HepG2 (cell line): ENCODE measurements around the gene DENND2D. TPM values are rescaled to one million over a fixed set of nuclear protein-coding genes. Genes with fewer than 3 reads are reported as not detected.

Experiments used
- ATAC-seq: fragments of 200-7000 bp; cut with Tn5 transposase; 3 replicates; pipeline ENCODE4 v1.9.1; 2020; ENCODE audit warnings: mild to moderate bottlenecking, moderate library complexity
- BruUV-seq: library from RNA; stranded (reverse); fragments of 400-500 nt; replicated peaks from 2 replicates; lab custom pipeline; 2021; lab: Mats Ljungman, UMichigan
- CTCF ChIA-PET: fragments of 300-600 bp; formaldehyde crosslinking; extraction: SDS; loops from one replicate; lab custom pipeline; 2021; ENCODE audit warnings: low total read pairs, inconsistent platforms, low intra/inter-chr PET ratio; lab: Yijun Ruan, JAX
- POLR2A ChIA-PET: fragments of 350-600 bp; sonication (Branson Sonifier 250); formaldehyde crosslinking; loops from one replicate; lab custom pipeline; 2020; ENCODE audit warnings: antibody characterized with exemption, inconsistent platforms; lab: Yijun Ruan, JAX
- DNase-seq: peaks from one replicate; pipeline ENCODE4 v3.0.0-alpha.2; 2015; ENCODE audit warnings: low spot score
- FAIRE-seq: peaks from 3 replicates; lab custom pipeline; 2011; peaks lifted over from hg19 to GRCh38; lab: Jason Lieb, UNC
- H2AFZ ChIP-seq: one replicate; pipeline ENCODE4 v1.6.1; 2011; ENCODE audit warnings: low read length, inconsistent platforms
- H3K27ac ChIP-seq: fragments of 300-600 bp; 3 replicates; pipeline ENCODE4 v1.8.0; 2011; ENCODE audit warnings: mixed run types, mild to moderate bottlenecking, mixed read lengths, low read length, inconsistent platforms; ENCODE audit not compliant: insufficient read depth; ENCODE audit errors: extremely low read length
- H3K27me3 ChIP-seq, 2 experiments: fragments of 200-600 bp in 1 of 2; 2 replicates in 1 of 2; 3 replicates in 1 of 2; pipeline versions ENCODE4 v1.6.0 to v1.8.0; 2011; ENCODE audit warnings: low read length in 2 of 2, mild to moderate bottlenecking in 2 of 2, moderate library complexity in 2 of 2, inconsistent platforms in 1 of 2; ENCODE audit not compliant: insufficient read depth in 2 of 2, control insufficient read depth in 1 of 2
- H3K36me3 ChIP-seq, 2 experiments: fragments of 200-600 bp in 1 of 2; replicated peaks in 1 of 2; 2 replicates in 1 of 2; 3 replicates in 1 of 2; pipeline versions ENCODE4 v1.5.1 to v1.8.0; 2011; ENCODE audit warnings: low read length in 2 of 2, inconsistent platforms in 1 of 2; ENCODE audit not compliant: insufficient read depth in 2 of 2, control insufficient read depth in 1 of 2
- H3K4me1 ChIP-seq: 2 replicates; pipeline ENCODE4 v1.5.1; 2012; ENCODE audit warnings: low read length, inconsistent platforms; ENCODE audit not compliant: insufficient read depth
- H3K4me2 ChIP-seq: 2 replicates; pipeline ENCODE4 v1.6.0; 2011; ENCODE audit warnings: low read depth, low read length, inconsistent platforms
- H3K4me3 ChIP-seq, 3 experiments: fragments of 200-600 bp in 1 of 3; sonication (generic), shearing (Covaris generic) in 1 of 3; replicated peaks in 1 of 3; 2 replicates each; pipeline ENCODE4 v1.5.1; 2011 to 2016; ENCODE audit warnings: low read length in 3 of 3, inconsistent platforms in 2 of 3, low read depth in 2 of 3, mild to moderate bottlenecking in 2 of 3, control low read depth in 1 of 3, mixed read lengths in 1 of 3; ENCODE audit not compliant: insufficient read depth in 1 of 3
- H3K79me2 ChIP-seq: one replicate; pipeline ENCODE4 v1.6.1; 2011; ENCODE audit warnings: low read length, inconsistent platforms; ENCODE audit not compliant: insufficient read depth
- H3K9ac ChIP-seq: 2 replicates; pipeline ENCODE4 v1.6.0; 2011; ENCODE audit warnings: mild to moderate bottlenecking, low read depth, low read length, inconsistent platforms; ENCODE audit not compliant: insufficient read depth
- H3K9me3 ChIP-seq: 2 replicates; pipeline ENCODE4 v1.5.1; 2012; ENCODE audit warnings: mild to moderate bottlenecking, low read length
- H4K20me1 ChIP-seq: 2 replicates; pipeline ENCODE4 v1.6.0; 2011; ENCODE audit warnings: inconsistent platforms, mild to moderate bottlenecking, low read length, moderate library complexity; ENCODE audit not compliant: insufficient read depth
- IKZF4 ChIP-seq: sonication (generic); formaldehyde crosslinking; IDR thresholded peaks from 2 replicates; pipeline ENCODE4 v1.5.1; 2020; ENCODE audit warnings: borderline replicate concordance, mild to moderate bottlenecking, low read depth, missing genetic modification reagents; ENCODE audit errors: not compliant biosample characterization
- IRX3 ChIP-seq: sonication (generic); formaldehyde crosslinking; IDR thresholded peaks from 2 replicates; pipeline ENCODE4 v1.8.1; 2023; ENCODE audit warnings: mild to moderate bottlenecking, low read depth, missing genetic modification reagents, borderline replicate concordance
- KLF13 ChIP-seq: sonication (generic); formaldehyde crosslinking; IDR thresholded peaks from 2 replicates; pipeline ENCODE4 v1.4.0; 2020; ENCODE audit warnings: mild to moderate bottlenecking, missing genetic modification reagents
- POLR2A ChIP-seq, 2 experiments: IDR thresholded peaks; 2 replicates each; pipeline ENCODE4 v1.6.1; 2011; ENCODE audit warnings: low read depth in 2 of 2, low read length in 2 of 2, mild to moderate bottlenecking in 1 of 2, moderate library complexity in 1 of 2; ENCODE audit not compliant: insufficient read depth in 1 of 2
- ZC3H13 ChIP-seq: sonication (generic); formaldehyde crosslinking; IDR thresholded peaks from 2 replicates; pipeline ENCODE4 v1.8.1; 2023; ENCODE audit warnings: mild to moderate bottlenecking, missing genetic modification reagents, moderate library complexity
- ZNF329 ChIP-seq: sonication (generic); formaldehyde crosslinking; IDR thresholded peaks from 2 replicates; pipeline ENCODE4 v1.9.0; 2021; ENCODE audit warnings: low read depth, mild to moderate bottlenecking, missing genetic modification reagents
- WGBS: methylation state at CpG from one replicate; pipeline ENCODE4 v1.1.6; 2017; ENCODE audit warnings: low lambda C conversion rate; 5-methylcytosine and 5-hydroxymethylcytosine counted together
- in situ Hi-C: cut with HindIII; loops from 2 replicates; pipeline ENCODE4 v1.10.0; 2017; ENCODE audit warnings: low pct_unique_long_range_greater_than_20kb; ENCODE audit not compliant: extremely low pct_ligation_motif_present
- intact Hi-C: fragments of 100-400 bp; cut with micrococcal nuclease; formaldehyde crosslinking; loops from one replicate; pipeline ENCODE4 v1.10.0; 2022; ENCODE audit not compliant: unreplicated experiment
- polyA plus RNA-seq, 8 experiments: library from polyadenylated mRNA; depleted of rRNA in 3 of 8; stranded (reverse) in 7 of 8; unstranded in 1 of 8; fragments of >200 nt; fragmentation: Illumina TruSeq in 4 of 8; extraction: Trizol in 4 of 8; gene quantifications; 2 replicates each; pipeline versions ENCODE4 v1.2.1 to v1.2.3, GENCODE V29; 2011 to 2016; ENCODE audit warnings: low read depth in 4 of 8, missing spikeins in 1 of 8, mixed read lengths in 1 of 8; ENCODE audit not compliant: insufficient read depth in 1 of 8
- total RNA-seq, 5 experiments: library from RNA; depleted of rRNA; stranded (reverse); fragments of >200 nt; fragmentation: Illumina TruSeq; extraction: Trizol; gene quantifications; 2 replicates each; pipeline ENCODE4 v1.2.3, GENCODE V29; 2016; ENCODE audit warnings: low read depth in 1 of 5
- TF ChIP-seq, protein P1 (sequence below): sonication (generic); formaldehyde crosslinking; IDR thresholded peaks from 2 replicates; pipeline ENCODE4 v1.9.0; 2021; ENCODE audit warnings: mild to moderate bottlenecking, missing genetic modification reagents
- TF ChIP-seq, protein P2 (sequence below): sonication (generic); formaldehyde crosslinking; IDR thresholded peaks from 2 replicates; pipeline ENCODE4 v1.4.0; 2020; ENCODE audit warnings: missing genetic modification reagents
- TF ChIP-seq, protein P3 (sequence below): sonication (generic); formaldehyde crosslinking; IDR thresholded peaks from 2 replicates; pipeline ENCODE4 v1.5.0; 2020; ENCODE audit warnings: missing genetic modification reagents
- TF ChIP-seq, protein P4 (sequence below), 2 experiments: sonication (generic) in 1 of 2; formaldehyde crosslinking in 1 of 2; IDR thresholded peaks; 2 replicates each; pipeline versions ENCODE4 v1.4.0 to v1.6.1; 2016 to 2020; ENCODE audit warnings: borderline replicate concordance in 1 of 2, low read depth in 1 of 2, mild to moderate bottlenecking in 1 of 2, missing genetic modification reagents in 1 of 2

The DENND2D gene
- total and polyA plus RNA-seq, 2 of the 13 experiments (the other 11 are each of a cell fraction or from before 2014, with no cell fraction given), result 0.04 TPM; not detected in 1

DNA sequence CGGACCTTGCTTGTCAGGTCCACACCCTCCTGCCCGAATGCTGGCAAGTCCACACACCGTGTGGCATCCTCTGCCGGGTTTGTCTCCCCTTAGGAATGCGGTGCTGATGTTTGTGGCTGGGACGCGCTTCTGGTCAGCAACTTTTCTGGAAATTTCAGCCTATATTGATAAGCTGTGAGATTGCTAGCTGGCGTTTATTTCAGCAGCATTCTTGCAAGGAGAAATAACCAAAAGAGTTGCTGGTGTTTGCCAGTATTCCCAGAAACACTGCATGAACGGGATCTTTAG is 59.8 kb downstream of the DENND2D start:
- Histone ChIP-seq H3K9me3 (no peaks in the 10 kb centered on the region), H4K20me1 (peaks cover 8% of the 10 kb centered on the region; the same call in 1 of the 2 replicates), H3K9ac (peak overlapping the region; percentile 91), H3K36me3 (peaks cover 0 to 6% of the 10 kb centered on the region in 2 experiments; a peak in 1 of 5 replicates), H3K79me2 (peaks cover 64% of the 10 kb centered on the region), H3K4me1 (peaks cover 50% of the 10 kb centered on the region), H3K27me3 (no peaks in the 10 kb centered on the region), H3K4me3 (peak overlapping the region; percentile 82 to 90 (median 84)), H3K27ac (peak overlapping the region; percentile 96), H3K4me2 (peak overlapping the region; percentile 75), H2AFZ (no peak overlapping the region)
- peak; percentile 67 for DNase-seq
- WGBS, result 2% methylated on average over 6 of the region's 9 CpGs
- in situ Hi-C loops (no loop called here), intact Hi-C loops (loop anchor here (1.0 to 10.0 kb wide), 3 partner anchors 95 to 194 kb away; no protein-coding TSS in a partner anchor)
- ChIA-PET POLR2A (interaction anchor here (1.0 to 1.9 kb wide), 3 partner anchors 88 to 177 kb away, joined by 3 to 9 read pairs (median 3); partner anchors contain the start of gene LRIF1), CTCF (no interaction called here)
- BruUV-seq, result no TSS peak
- no peak for FAIRE-seq
- peak; percentile 87 for ATAC-seq
- TF ChIP-seq, protein P1, sequence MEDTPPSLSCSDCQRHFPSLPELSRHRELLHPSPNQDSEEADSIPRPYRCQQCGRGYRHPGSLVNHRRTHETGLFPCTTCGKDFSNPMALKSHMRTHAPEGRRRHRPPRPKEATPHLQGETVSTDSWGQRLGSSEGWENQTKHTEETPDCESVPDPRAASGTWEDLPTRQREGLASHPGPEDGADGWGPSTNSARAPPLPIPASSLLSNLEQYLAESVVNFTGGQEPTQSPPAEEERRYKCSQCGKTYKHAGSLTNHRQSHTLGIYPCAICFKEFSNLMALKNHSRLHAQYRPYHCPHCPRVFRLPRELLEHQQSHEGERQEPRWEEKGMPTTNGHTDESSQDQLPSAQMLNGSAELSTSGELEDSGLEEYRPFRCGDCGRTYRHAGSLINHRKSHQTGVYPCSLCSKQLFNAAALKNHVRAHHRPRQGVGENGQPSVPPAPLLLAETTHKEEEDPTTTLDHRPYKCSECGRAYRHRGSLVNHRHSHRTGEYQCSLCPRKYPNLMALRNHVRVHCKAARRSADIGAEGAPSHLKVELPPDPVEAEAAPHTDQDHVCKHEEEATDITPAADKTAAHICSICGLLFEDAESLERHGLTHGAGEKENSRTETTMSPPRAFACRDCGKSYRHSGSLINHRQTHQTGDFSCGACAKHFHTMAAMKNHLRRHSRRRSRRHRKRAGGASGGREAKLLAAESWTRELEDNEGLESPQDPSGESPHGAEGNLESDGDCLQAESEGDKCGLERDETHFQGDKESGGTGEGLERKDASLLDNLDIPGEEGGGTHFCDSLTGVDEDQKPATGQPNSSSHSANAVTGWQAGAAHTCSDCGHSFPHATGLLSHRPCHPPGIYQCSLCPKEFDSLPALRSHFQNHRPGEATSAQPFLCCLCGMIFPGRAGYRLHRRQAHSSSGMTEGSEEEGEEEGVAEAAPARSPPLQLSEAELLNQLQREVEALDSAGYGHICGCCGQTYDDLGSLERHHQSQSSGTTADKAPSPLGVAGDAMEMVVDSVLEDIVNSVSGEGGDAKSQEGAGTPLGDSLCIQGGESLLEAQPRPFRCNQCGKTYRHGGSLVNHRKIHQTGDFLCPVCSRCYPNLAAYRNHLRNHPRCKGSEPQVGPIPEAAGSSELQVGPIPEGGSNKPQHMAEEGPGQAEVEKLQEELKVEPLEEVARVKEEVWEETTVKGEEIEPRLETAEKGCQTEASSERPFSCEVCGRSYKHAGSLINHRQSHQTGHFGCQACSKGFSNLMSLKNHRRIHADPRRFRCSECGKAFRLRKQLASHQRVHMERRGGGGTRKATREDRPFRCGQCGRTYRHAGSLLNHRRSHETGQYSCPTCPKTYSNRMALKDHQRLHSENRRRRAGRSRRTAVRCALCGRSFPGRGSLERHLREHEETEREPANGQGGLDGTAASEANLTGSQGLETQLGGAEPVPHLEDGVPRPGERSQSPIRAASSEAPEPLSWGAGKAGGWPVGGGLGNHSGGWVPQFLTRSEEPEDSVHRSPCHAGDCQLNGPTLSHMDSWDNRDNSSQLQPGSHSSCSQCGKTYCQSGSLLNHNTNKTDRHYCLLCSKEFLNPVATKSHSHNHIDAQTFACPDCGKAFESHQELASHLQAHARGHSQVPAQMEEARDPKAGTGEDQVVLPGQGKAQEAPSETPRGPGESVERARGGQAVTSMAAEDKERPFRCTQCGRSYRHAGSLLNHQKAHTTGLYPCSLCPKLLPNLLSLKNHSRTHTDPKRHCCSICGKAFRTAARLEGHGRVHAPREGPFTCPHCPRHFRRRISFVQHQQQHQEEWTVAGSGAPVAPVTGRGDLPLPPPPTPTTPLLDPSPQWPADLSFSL (CRISPR knock-in tag), result peak; percentile 76; the same call in 1 of the 2 replicates
- TF ChIP-seq KLF13 (0 out of 2 replicates have a peak, but pooled peaks have one; percentile 11), IKZF4 (CRISPR knock-in tag) (peak; percentile 4), POLR2A (IDR thresholded peaks at IDR 0.05; ENCODE audit: insufficient read depth in 1 of 2, low read depth in 2 of 2, low read length in 2 of 2) (peak in 1 of 2 experiments; percentile 81; a peak in 2 of 4 replicates), IRX3 (CRISPR knock-in tag) (no peak), ZNF329 (CRISPR knock-in tag) (0 out of 2 replicates have a peak, but pooled peaks have one; percentile 15), ZC3H13 (CRISPR knock-in tag) (no peak)
- TF ChIP-seq, protein P2, sequence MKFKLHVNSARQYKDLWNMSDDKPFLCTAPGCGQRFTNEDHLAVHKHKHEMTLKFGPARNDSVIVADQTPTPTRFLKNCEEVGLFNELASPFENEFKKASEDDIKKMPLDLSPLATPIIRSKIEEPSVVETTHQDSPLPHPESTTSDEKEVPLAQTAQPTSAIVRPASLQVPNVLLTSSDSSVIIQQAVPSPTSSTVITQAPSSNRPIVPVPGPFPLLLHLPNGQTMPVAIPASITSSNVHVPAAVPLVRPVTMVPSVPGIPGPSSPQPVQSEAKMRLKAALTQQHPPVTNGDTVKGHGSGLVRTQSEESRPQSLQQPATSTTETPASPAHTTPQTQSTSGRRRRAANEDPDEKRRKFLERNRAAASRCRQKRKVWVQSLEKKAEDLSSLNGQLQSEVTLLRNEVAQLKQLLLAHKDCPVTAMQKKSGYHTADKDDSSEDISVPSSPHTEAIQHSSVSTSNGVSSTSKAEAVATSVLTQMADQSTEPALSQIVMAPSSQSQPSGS, result 0 out of 2 replicates have a peak, but pooled peaks have one; percentile 1
- TF ChIP-seq, protein P3, sequence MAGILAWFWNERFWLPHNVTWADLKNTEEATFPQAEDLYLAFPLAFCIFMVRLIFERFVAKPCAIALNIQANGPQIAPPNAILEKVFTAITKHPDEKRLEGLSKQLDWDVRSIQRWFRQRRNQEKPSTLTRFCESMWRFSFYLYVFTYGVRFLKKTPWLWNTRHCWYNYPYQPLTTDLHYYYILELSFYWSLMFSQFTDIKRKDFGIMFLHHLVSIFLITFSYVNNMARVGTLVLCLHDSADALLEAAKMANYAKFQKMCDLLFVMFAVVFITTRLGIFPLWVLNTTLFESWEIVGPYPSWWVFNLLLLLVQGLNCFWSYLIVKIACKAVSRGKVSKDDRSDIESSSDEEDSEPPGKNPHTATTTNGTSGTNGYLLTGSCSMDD (CRISPR knock-in tag), result no peak
- TF ChIP-seq, protein P4, sequence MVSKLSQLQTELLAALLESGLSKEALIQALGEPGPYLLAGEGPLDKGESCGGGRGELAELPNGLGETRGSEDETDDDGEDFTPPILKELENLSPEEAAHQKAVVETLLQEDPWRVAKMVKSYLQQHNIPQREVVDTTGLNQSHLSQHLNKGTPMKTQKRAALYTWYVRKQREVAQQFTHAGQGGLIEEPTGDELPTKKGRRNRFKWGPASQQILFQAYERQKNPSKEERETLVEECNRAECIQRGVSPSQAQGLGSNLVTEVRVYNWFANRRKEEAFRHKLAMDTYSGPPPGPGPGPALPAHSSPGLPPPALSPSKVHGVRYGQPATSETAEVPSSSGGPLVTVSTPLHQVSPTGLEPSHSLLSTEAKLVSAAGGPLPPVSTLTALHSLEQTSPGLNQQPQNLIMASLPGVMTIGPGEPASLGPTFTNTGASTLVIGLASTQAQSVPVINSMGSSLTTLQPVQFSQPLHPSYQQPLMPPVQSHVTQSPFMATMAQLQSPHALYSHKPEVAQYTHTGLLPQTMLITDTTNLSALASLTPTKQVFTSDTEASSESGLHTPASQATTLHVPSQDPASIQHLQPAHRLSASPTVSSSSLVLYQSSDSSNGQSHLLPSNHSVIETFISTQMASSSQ (IDR thresholded peaks at IDR 0.05; ENCODE audit: low read depth), result no peak
- TF ChIP-seq, protein P4 (CRISPR knock-in tag; IDR thresholded peaks at IDR 0.05; ENCODE audit: borderline replicate concordance), result no peak
